Loucy (cell line): ENCODE measurements around the gene TOLLIP.

Source experiments
- H2AFZ ChIP-seq: fragments of 200-600 bp; sonication (generic); 2 replicates; pipeline ENCODE4 v1.6.0; 2016; ENCODE audit warnings: antibody characterized with exemption, mild to moderate bottlenecking, low read length, moderate library complexity
- H3F3A ChIP-seq: fragments of 200-600 bp; 2 replicates; pipeline ENCODE4 v1.6.0; 2016; ENCODE audit warnings: antibody characterized with exemption, low read depth, mild to moderate bottlenecking
- H3K27me3 ChIP-seq: fragments of 200-600 bp; sonication (generic); 2 replicates; pipeline ENCODE4 v1.6.1; 2014; ENCODE audit warnings: low read length, mild to moderate bottlenecking; ENCODE audit not compliant: insufficient read depth, poor library complexity, severe bottlenecking
- H3K36me3 ChIP-seq: fragments of 200-600 bp; sonication (generic); 2 replicates; pipeline ENCODE4 v1.6.1; 2016; ENCODE audit warnings: low read length; ENCODE audit not compliant: insufficient read depth
- H3K4me1 ChIP-seq: fragments of 200-600 bp; sonication (generic); 2 replicates; pipeline ENCODE4 v1.5.1; 2014; ENCODE audit warnings: low read length, mild to moderate bottlenecking; ENCODE audit not compliant: insufficient read depth, poor library complexity, severe bottlenecking
- H3K4me2 ChIP-seq: fragments of 200-600 bp; sonication (generic); 2 replicates; pipeline ENCODE4 v1.6.0; 2014; ENCODE audit warnings: antibody characterized with exemption, low read length, low read depth, mild to moderate bottlenecking; ENCODE audit not compliant: poor library complexity, severe bottlenecking
- H3K4me3 ChIP-seq: fragments of 200-600 bp; sonication (generic); 2 replicates; pipeline ENCODE4 v1.5.1; 2014; ENCODE audit warnings: low read length, mild to moderate bottlenecking, mixed read lengths; ENCODE audit not compliant: poor library complexity, severe bottlenecking
- H3K79me2 ChIP-seq: fragments of 200-600 bp; sonication (generic); 2 replicates; pipeline ENCODE4 v1.6.1; 2014; ENCODE audit warnings: low read length; ENCODE audit not compliant: insufficient read depth
- H3K9ac ChIP-seq: fragments of 200-600 bp; sonication (generic); 2 replicates; pipeline ENCODE4 v1.6.0; 2014; ENCODE audit warnings: mild to moderate bottlenecking, low read depth, low read length, moderate library complexity; ENCODE audit not compliant: poor library complexity, severe bottlenecking
- H3K9me2 ChIP-seq: fragments of 200-600 bp; sonication (generic); replicated peaks from 2 replicates; pipeline ENCODE4 v1.6.1; 2016; ENCODE audit warnings: low read depth, low read length, mixed read lengths
- H3K9me3 ChIP-seq: fragments of 200-600 bp; sonication (generic); 2 replicates; pipeline ENCODE4 v1.6.1; 2014; ENCODE audit warnings: mild to moderate bottlenecking, antibody characterized with exemption, low read length, low read depth; ENCODE audit not compliant: insufficient read depth
- H4K20me1 ChIP-seq: fragments of 200-600 bp; sonication (generic); 2 replicates; pipeline ENCODE4 v1.6.0; 2014; ENCODE audit warnings: antibody characterized with exemption, low read length, mild to moderate bottlenecking; ENCODE audit not compliant: insufficient read depth, poor library complexity, severe bottlenecking
- EZH2phosphoT487 ChIP-seq: fragments of 200-600 bp; IDR thresholded peaks from 2 replicates; pipeline ENCODE4 v1.6.1; 2018; ENCODE audit warnings: antibody characterized with exemption, mild to moderate bottlenecking, moderate library complexity, borderline replicate concordance
- TF ChIP-seq, protein P1 (sequence below): fragments of 200-600 bp; sonication (generic); conservative IDR thresholded peaks from 2 replicates; pipeline ENCODE4 v1.5.1; 2014; ENCODE audit warnings: mild to moderate bottlenecking, antibody characterized with exemption, low read length

Gene TOLLIP

GRCh38 chr11:1353383-1354124 is 44.1 kb upstream of the TOLLIP start:
- no peak overlapping the region for H3K4me2 ChIP-seq
- H3K79me2 ChIP-seq = no peaks in the 10 kb centered on the region
- H3K4me3 ChIP-seq = no peak overlapping the region
- no peaks in the 10 kb centered on the region for H3K9me2 ChIP-seq
- H2AFZ ChIP-seq = no peak overlapping the region
- no peak overlapping the region for H3K9ac ChIP-seq
- no peaks in the 10 kb centered on the region for H3K27me3 ChIP-seq
- no peaks in the 10 kb centered on the region; the same call in 1 of the 2 replicates for H3K9me3 ChIP-seq
- H3F3A ChIP-seq = no peaks in the 10 kb centered on the region
- H3K36me3 ChIP-seq = no peaks in the 10 kb centered on the region
- H4K20me1 ChIP-seq = no peaks in the 10 kb centered on the region
- TF ChIP-seq, protein P1, sequence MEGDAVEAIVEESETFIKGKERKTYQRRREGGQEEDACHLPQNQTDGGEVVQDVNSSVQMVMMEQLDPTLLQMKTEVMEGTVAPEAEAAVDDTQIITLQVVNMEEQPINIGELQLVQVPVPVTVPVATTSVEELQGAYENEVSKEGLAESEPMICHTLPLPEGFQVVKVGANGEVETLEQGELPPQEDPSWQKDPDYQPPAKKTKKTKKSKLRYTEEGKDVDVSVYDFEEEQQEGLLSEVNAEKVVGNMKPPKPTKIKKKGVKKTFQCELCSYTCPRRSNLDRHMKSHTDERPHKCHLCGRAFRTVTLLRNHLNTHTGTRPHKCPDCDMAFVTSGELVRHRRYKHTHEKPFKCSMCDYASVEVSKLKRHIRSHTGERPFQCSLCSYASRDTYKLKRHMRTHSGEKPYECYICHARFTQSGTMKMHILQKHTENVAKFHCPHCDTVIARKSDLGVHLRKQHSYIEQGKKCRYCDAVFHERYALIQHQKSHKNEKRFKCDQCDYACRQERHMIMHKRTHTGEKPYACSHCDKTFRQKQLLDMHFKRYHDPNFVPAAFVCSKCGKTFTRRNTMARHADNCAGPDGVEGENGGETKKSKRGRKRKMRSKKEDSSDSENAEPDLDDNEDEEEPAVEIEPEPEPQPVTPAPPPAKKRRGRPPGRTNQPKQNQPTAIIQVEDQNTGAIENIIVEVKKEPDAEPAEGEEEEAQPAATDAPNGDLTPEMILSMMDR = no peak
- no peak for TF ChIP-seq EZH2phosphoT487
- no peaks in the 10 kb centered on the region for H3K4me1 ChIP-seq

DNA sequence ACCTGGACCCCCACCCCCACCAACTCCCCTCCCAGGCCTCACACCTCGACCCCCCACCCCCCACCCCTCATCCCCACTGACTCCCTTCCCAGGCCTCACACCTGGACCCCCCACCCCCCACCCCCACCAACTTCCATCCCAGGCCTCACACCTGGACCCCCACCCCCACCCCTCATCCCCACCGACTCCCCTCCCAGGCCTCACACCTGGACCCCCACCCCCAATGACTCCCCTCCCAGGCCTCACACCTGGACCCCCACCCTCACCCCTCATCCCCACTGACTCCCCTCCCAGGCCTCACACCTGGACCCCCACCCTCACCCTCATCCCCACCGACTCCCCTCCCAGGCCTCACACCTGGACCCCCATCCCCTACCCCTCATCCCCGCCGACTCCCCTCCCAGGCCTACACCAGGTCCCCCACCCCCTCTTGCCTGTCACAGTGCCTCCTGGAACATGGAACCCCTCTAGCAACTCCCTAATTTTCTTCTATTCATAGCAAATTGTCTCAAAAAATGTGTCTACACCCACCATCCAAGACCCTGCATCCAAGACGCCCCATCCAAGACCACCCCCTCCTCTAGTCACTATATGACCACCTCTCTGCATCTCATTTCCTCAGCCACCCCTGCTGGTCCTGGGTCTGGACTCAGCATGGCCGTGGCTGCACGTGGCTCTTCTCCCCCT is 43.4 kb upstream of the TOLLIP start:
- Histone ChIP-seq H3K27me3 (no peaks in the 10 kb centered on the region), H3K9ac (no peak overlapping the region), H3K9me3 (no peaks in the 10 kb centered on the region), H3K4me2 (no peak overlapping the region), H3K4me1 (no peaks in the 10 kb centered on the region), H3F3A (no peaks in the 10 kb centered on the region), H3K9me2 (no peaks in the 10 kb centered on the region), H2AFZ (no peak overlapping the region), H3K4me3 (no peak overlapping the region), H4K20me1 (no peaks in the 10 kb centered on the region), H3K36me3 (no peaks in the 10 kb centered on the region), H3K79me2 (no peaks in the 10 kb centered on the region)
- no peak for TF ChIP-seq EZH2phosphoT487
- TF ChIP-seq, protein P1 = no peak

DNA sequence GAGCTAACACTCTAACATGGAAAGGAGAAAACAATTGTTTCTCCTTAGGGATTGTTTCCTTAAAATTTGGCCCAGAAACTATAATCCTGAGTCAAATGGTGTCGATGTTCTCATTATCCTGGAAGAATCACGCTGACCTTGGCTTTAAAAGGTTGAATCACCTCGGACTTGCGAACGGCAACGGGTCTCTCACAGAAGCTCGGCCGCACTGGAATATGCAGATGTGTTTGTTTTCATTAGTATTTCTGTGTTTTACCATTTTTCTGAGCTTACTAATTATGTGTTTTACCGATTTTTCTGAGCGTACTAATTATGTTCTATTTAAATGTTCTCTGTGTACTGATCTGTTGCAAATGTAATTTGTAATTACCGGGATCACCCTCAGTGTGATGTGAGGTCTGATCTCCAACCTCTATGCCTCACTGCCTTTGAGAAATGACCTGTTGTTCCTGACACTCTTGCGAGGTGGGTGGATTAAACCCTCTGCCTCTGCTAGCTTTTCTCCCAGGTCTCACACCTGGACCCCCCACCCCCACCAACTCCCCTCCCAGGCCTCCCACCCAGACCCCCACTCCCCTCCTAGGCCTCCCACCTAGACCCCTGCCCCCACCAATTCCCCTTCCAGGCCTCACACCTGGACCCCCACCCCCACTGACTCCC is 42.0 kb upstream of the TOLLIP start:
- no peaks in the 10 kb centered on the region for H4K20me1 ChIP-seq
- no peak for TF ChIP-seq EZH2phosphoT487
- TF ChIP-seq, protein P1 = no peak
- H3K4me3 ChIP-seq = no peak overlapping the region
- H3K4me1 ChIP-seq = no peaks in the 10 kb centered on the region
- no peaks in the 10 kb centered on the region for H3K36me3 ChIP-seq
- H3K9ac ChIP-seq = no peak overlapping the region
- no peak overlapping the region for H2AFZ ChIP-seq
- H3K9me3 ChIP-seq = no peaks in the 10 kb centered on the region
- no peaks in the 10 kb centered on the region for H3K27me3 ChIP-seq
- H3K9me2 ChIP-seq = no peaks in the 10 kb centered on the region
- H3K4me2 ChIP-seq = no peak overlapping the region
- H3F3A ChIP-seq = no peaks in the 10 kb centered on the region
- H3K79me2 ChIP-seq = no peaks in the 10 kb centered on the region
